ENCODE measurements around the gene ROR1.

ROR1 gene

DNA sequence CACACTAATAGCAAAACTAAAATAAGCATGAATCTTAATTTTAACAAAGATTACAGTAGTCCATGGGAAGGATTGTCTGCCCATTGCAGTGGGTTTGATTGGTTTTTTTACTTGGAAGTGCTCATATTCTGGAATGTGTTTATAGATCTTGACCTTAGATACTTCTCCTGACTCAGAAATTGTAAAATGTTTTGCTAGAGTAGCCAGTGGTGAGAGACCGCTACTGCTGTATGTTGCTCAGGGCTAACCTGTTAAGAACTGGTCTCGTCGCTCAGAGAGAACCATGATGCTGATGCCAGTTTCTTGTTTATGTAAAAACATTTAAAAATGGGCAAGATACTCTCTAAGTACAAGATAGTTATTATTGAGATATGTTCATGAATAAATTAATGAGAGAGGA lies 99.9 kb downstream of the ROR1 start:
- no peak for DNase-seq
- H3K4me1 ChIP-seq, result no peaks in the 10 kb centered on the region
- no peak overlapping the region for H3K4me3 ChIP-seq (ENCODE audit: low read depth, low read length)
- H3K9me3 ChIP-seq, result no peaks in the 10 kb centered on the region
- H3K36me3 ChIP-seq, result no peaks in the 10 kb centered on the region
- TF ChIP-seq, protein P1, sequence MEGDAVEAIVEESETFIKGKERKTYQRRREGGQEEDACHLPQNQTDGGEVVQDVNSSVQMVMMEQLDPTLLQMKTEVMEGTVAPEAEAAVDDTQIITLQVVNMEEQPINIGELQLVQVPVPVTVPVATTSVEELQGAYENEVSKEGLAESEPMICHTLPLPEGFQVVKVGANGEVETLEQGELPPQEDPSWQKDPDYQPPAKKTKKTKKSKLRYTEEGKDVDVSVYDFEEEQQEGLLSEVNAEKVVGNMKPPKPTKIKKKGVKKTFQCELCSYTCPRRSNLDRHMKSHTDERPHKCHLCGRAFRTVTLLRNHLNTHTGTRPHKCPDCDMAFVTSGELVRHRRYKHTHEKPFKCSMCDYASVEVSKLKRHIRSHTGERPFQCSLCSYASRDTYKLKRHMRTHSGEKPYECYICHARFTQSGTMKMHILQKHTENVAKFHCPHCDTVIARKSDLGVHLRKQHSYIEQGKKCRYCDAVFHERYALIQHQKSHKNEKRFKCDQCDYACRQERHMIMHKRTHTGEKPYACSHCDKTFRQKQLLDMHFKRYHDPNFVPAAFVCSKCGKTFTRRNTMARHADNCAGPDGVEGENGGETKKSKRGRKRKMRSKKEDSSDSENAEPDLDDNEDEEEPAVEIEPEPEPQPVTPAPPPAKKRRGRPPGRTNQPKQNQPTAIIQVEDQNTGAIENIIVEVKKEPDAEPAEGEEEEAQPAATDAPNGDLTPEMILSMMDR (IDR thresholded peaks at IDR 0.05; ENCODE audit: low read depth, low read length), result no peak
- no peaks in the 10 kb centered on the region for H3K27me3 ChIP-seq

DNA sequence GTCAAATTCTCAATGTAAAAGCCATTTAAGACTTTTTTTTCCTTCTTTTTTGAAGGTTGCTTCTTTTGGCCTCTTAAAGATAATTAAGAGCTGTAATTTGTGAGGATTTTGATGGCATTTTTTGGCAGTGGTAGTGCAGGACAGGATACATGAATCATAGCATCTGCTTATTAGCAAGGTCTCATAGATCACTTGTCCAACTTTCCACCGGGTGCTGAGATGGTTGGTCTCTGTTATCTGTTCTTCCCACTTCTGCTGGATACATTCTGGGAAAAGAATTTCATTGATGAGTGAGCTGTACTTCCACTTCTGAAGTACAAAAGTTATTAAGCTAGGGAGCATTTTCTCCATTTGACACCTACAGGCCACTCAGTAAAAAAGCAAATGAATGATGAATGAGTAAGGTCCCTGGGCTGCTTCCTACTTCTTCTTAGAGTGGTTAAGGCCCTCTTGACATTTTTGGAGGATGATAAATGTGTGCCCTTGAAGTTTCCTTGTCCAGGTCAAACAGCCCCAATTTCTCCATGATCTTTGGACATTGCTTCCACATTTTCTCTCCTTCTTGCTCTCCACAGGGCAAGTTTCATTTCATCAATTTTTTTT lies 100.6 kb downstream of the ROR1 start:
- Histone ChIP-seq H3K36me3 (no peaks in the 10 kb centered on the region), H3K9me3 (no peaks in the 10 kb centered on the region), H3K4me1 (no peaks in the 10 kb centered on the region), H3K27me3 (no peaks in the 10 kb centered on the region), H3K4me3 (ENCODE audit: low read depth, low read length) (no peak overlapping the region)
- DNase-seq, result no peak
- TF ChIP-seq, protein P1 (IDR thresholded peaks at IDR 0.05; ENCODE audit: low read depth, low read length), result no peak

GRCh38 chr1:63875636-63876035 lies 101.8 kb downstream of the ROR1 start:
- Histone ChIP-seq H3K4me3 (ENCODE audit: low read depth, low read length) (no peak overlapping the region), H3K4me1 (no peaks in the 10 kb centered on the region), H3K27me3 (no peaks in the 10 kb centered on the region), H3K9me3 (no peaks in the 10 kb centered on the region), H3K36me3 (no peaks in the 10 kb centered on the region)
- no peak for DNase-seq
- TF ChIP-seq, protein P1 (IDR thresholded peaks at IDR 0.05; ENCODE audit: low read depth, low read length), result no peak

GRCh38 chr1:63877021-63877767 lies 103.4 kb downstream of the ROR1 start:
- H3K4me3 ChIP-seq (ENCODE audit: low read depth, low read length), result no peak overlapping the region
- TF ChIP-seq, protein P1 (IDR thresholded peaks at IDR 0.05; ENCODE audit: low read depth, low read length), result no peak
- DNase-seq, result no peak
- no peaks in the 10 kb centered on the region for H3K9me3 ChIP-seq
- H3K27me3 ChIP-seq, result no peaks in the 10 kb centered on the region
- H3K36me3 ChIP-seq, result no peaks in the 10 kb centered on the region
- no peaks in the 10 kb centered on the region for H3K4me1 ChIP-seq

DNA sequence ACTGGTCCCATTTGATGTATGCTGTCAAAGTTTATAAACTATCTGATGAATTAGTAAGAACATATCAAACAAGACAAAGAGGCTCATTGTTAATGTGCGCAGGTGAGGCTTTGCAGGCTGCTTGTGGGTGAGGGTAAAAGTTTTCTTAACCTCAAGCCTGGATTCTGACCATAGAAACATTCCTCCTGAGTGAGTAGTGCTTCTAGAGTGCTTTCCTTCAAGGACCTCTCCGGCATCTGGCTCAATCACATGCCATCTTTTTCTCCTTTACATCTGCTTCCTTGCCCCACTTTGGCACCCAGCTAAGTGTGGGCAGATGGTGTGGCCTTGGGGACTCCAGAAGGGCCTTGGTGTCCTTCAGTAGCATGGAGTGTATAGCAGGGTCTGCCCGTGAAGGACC lies 104.0 kb downstream of the ROR1 start:
- Histone ChIP-seq H3K4me1 (no peaks in the 10 kb centered on the region), H3K9me3 (no peaks in the 10 kb centered on the region), H3K27me3 (no peaks in the 10 kb centered on the region), H3K4me3 (ENCODE audit: low read depth, low read length) (no peak overlapping the region), H3K36me3 (no peaks in the 10 kb centered on the region)
- DNase-seq, result no peak
- TF ChIP-seq, protein P1 (IDR thresholded peaks at IDR 0.05; ENCODE audit: low read depth, low read length), result no peak

DNA sequence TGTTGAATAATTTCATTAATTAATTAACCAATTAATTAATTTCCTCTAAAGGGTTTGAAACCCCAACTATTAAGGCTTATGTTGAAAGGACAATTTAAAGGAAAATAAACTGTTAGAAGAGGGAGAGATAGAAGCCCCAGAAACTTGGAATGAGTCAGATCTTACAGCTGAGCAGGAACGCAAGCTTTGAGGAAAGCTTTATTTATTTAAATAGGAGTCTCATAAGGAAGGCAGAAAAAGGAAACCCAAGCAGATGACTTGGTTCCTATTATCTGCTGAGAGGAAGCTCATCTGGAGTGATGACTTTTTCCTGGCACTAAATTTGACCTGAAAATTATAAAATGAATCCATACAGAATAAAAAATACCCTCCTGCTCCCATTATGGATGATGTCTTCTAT lies 105.1 kb downstream of the ROR1 start:
- no peaks in the 10 kb centered on the region for H3K9me3 ChIP-seq
- TF ChIP-seq, protein P1 (IDR thresholded peaks at IDR 0.05; ENCODE audit: low read depth, low read length), result no peak
- H3K4me3 ChIP-seq (ENCODE audit: low read depth, low read length), result no peak overlapping the region
- H3K27me3 ChIP-seq, result no peaks in the 10 kb centered on the region
- H3K4me1 ChIP-seq, result no peaks in the 10 kb centered on the region
- no peak for DNase-seq
- no peaks in the 10 kb centered on the region for H3K36me3 ChIP-seq
